Panc1 (cell line): Measurements from ENCODE around the gene ADM2. TPM values are rescaled to one million over a fixed set of nuclear protein-coding genes. Genes with fewer than 3 reads are reported as not detected.

Source experiments
- ATAC-seq: fragments of 200-7000 bp; cut with Tn5 transposase; 2 replicates; pipeline ENCODE4 v1.9.1; 2020; ENCODE audit warnings: mild to moderate bottlenecking, moderate library complexity
- BruUV-seq: library from RNA; stranded (reverse); fragments of 400-500 nt; replicated peaks from 2 replicates; lab custom pipeline; 2021; lab: Mats Ljungman, UMichigan
- CTCF ChIA-PET: fragments of 300-600 bp; sonication (Branson Sonifier 250); formaldehyde crosslinking; loops from one replicate; lab custom pipeline; 2022; ENCODE audit warnings: antibody characterized with exemption; lab: Charles Lee
- POLR2A ChIA-PET: fragments of 300-600 bp; sonication (Branson Sonifier 250); formaldehyde crosslinking; loops from one replicate; lab custom pipeline; 2022; ENCODE audit warnings: antibody characterized with exemption; lab: Charles Lee
- DNase-seq: peaks from one replicate; pipeline ENCODE4 v3.0.0-alpha.2; 2010; ENCODE audit warnings: low read depth, low spot score
- H3K27ac ChIP-seq: 2 replicates; pipeline ENCODE4 v1.5.1; 2011; ENCODE audit warnings: mild to moderate bottlenecking, low read length, inconsistent platforms
- H3K27me3 ChIP-seq: fragments of 200-500 bp; sonication (Bioruptor generic); 2 replicates; pipeline ENCODE4 v1.6.0; 2014; ENCODE audit warnings: low read length, inconsistent platforms; ENCODE audit not compliant: control insufficient read depth, insufficient read depth
- H3K36me3 ChIP-seq: fragments of 200-500 bp; sonication (Bioruptor generic); 2 replicates; pipeline ENCODE4 v1.5.1; 2014; ENCODE audit warnings: inconsistent platforms, mild to moderate bottlenecking, low read length, moderate library complexity; ENCODE audit not compliant: control insufficient read depth, insufficient read depth
- H3K4me1 ChIP-seq: 2 replicates; pipeline ENCODE4 v1.5.1; 2011; ENCODE audit warnings: inconsistent platforms, mild to moderate bottlenecking, low read length, moderate library complexity; ENCODE audit not compliant: control insufficient read depth, insufficient read depth
- H3K4me3 ChIP-seq, 2 experiments: 2 replicates each; pipeline ENCODE4 v1.5.1; 2011 to 2012; ENCODE audit warnings: low read depth in 2 of 2, low read length in 2 of 2, mild to moderate bottlenecking in 2 of 2, inconsistent platforms in 1 of 2, moderate library complexity in 1 of 2
- H3K9me3 ChIP-seq: fragments of 200-500 bp; sonication (Bioruptor generic); 2 replicates; pipeline ENCODE4 v1.5.1; 2014; ENCODE audit warnings: low read depth, mild to moderate bottlenecking, inconsistent platforms, low read length, moderate library complexity; ENCODE audit not compliant: control insufficient read depth, insufficient read depth
- CTCF ChIP-seq: fragments of 450-650 bp; IDR thresholded peaks from 2 replicates; pipeline ENCODE4 v1.5.1; 2017; ENCODE audit warnings: mild to moderate bottlenecking
- POLR2AphosphoS5 ChIP-seq: IDR thresholded peaks from 2 replicates; pipeline ENCODE4 v1.6.1; 2012; ENCODE audit warnings: mild to moderate bottlenecking, low read depth, low read length, moderate library complexity
- REST ChIP-seq, 2 experiments: IDR thresholded peaks; 2 replicates each; pipeline ENCODE4 v1.6.1; 2011 to 2012; ENCODE audit warnings: low read depth in 2 of 2, control low read depth in 1 of 2, low read length in 1 of 2, mild to moderate bottlenecking in 1 of 2, moderate library complexity in 1 of 2; ENCODE audit not compliant: insufficient read depth in 1 of 2
- SIN3A ChIP-seq: IDR thresholded peaks from 2 replicates; pipeline ENCODE4 v1.6.1; 2012; ENCODE audit warnings: low read depth, mild to moderate bottlenecking, low read length, moderate library complexity, borderline replicate concordance; ENCODE audit not compliant: insufficient read depth
- TCF7L2 ChIP-seq: IDR thresholded peaks from 2 replicates; pipeline ENCODE4 v1.6.1; 2011; ENCODE audit warnings: mild to moderate bottlenecking, low read depth, low read length, inconsistent platforms
- in situ Hi-C: cut with HindIII; loops from 2 replicates; pipeline ENCODE4 v1.10.0; 2016; ENCODE audit warnings: low sequenced_read_pairs, low pct_unique_long_range_greater_than_20kb
- intact Hi-C: fragments of 100-400 bp; cut with micrococcal nuclease; formaldehyde crosslinking; loops from one replicate; pipeline ENCODE4 v1.10.0; 2022; ENCODE audit not compliant: unreplicated experiment
- total RNA-seq: library from RNA; stranded (reverse); gene quantifications from one replicate; pipeline ENCODE4 v1.2.1, GENCODE V29; 2021; ENCODE audit not compliant: unreplicated experiment

Gene ADM2
- total RNA-seq, 1 experiment from 2014 or later: 3.9 TPM

- ATAC-seq: peak; percentile 31; the same call in 1 of the 2 replicates
- TF ChIP-seq CTCF: no peak
- TF ChIP-seq REST (IDR thresholded peaks at IDR 0.05; ENCODE audit: insufficient read depth in 1 of 2, low read depth in 2 of 2, low read length in 1 of 2): no peak
- TF ChIP-seq SIN3A: no peak
- no peak for TF ChIP-seq POLR2AphosphoS5
- no peak for TF ChIP-seq TCF7L2
- DNase-seq: no peak
- in situ Hi-C loops: no loop called here
- Histone ChIP-seq H3K4me1 (peaks cover 5% of the 10 kb centered on the region), H3K9me3 (no peaks in the 10 kb centered on the region), H3K27me3 (no peaks in the 10 kb centered on the region), H3K36me3 (peaks cover 4% of the 10 kb centered on the region), H3K4me3 (peak overlapping the region; percentile 85 to 91), H3K27ac (peak overlapping the region; percentile 87)
- intact Hi-C loops: no loop called here
- CTCF ChIA-PET: no interaction called here
- POLR2A ChIA-PET: no interaction called here
- BruUV-seq: TSS peak; percentile 85
Observed at GRCh38 chr22:50506611-50507420, 25.5 kb downstream of the ADM2 start.

- H3K27ac ChIP-seq: peak within 1 kb of the TSS; percentile 87
- BruUV-seq: no TSS peak
- peak within 1 kb of the TSS; percentile 85 to 91 for H3K4me3 ChIP-seq
- DNase-seq (no peak), ATAC-seq (peak; percentile 85)
- intact Hi-C loops: no loop called here
- peaks cover 4% of the 10 kb centered on the region for H3K36me3 ChIP-seq
- H3K9me3 ChIP-seq: no peaks in the 10 kb centered on the region
- CTCF ChIA-PET: interaction anchor here (0.6 to 1.4 kb wide), 3 partner anchors 18 to 265 kb away, joined by 4 to 10 read pairs (median 6); partner anchors contain the start of gene SCO2
- TF ChIP-seq TCF7L2 (no peak), SIN3A (peak; percentile 60; the same call in 1 of the 2 replicates)
- POLR2A ChIA-PET: interaction anchor here (0.6 to 0.7 kb wide), 3 partner anchors 15 to 33 kb away, joined by 3 to 6 read pairs (median 3); no protein-coding TSS in a partner anchor
- peaks cover 5% of the 10 kb centered on the region for H3K4me1 ChIP-seq
- in situ Hi-C loops: no loop called here
- H3K27me3 ChIP-seq: no peaks in the 10 kb centered on the region
Observed at GRCh38 chr22:50507421-50507990, 26.2 kb downstream of the ADM2 start, which contains the start of gene LMF2. Gene LMF2 (minus strand): TSS chr22:50507702. CDS start chr22:50507675, 27 bp downstream.
